H7 (cell line): ENCODE measurements around the gene SLC39A11. TPM values are rescaled to one million over a fixed set of nuclear protein-coding genes. Genes with fewer than 3 reads are reported as not detected.

ENCODE experiments used
- DNase-seq: peaks from one replicate; pipeline ENCODE4 v3.0.0; 2012
- H3K27me3 ChIP-seq: 2 replicates; pipeline ENCODE4 v1.6.0; 2011; ENCODE audit warnings: mild to moderate bottlenecking, low read length; ENCODE audit not compliant: control insufficient read depth, insufficient read depth
- H3K36me3 ChIP-seq: replicated peaks from 2 replicates; pipeline ENCODE4 v1.5.1; 2011; ENCODE audit warnings: low read length; ENCODE audit not compliant: control insufficient read depth, insufficient read depth
- H3K4me3 ChIP-seq: 2 replicates; pipeline ENCODE4 v1.5.1; 2011; ENCODE audit warnings: low read depth, mild to moderate bottlenecking, control low read depth, low read length, moderate library complexity; ENCODE audit not compliant: insufficient read depth
- total RNA-seq: library from RNA; depleted of rRNA; stranded (reverse); fragments of >200 nt; shearing (Covaris generic); gene quantifications from 2 replicates; pipeline ENCODE4 v1.2.3, GENCODE V29; 2014

The SLC39A11 gene
- total RNA-seq, 1 experiment from 2014 or later: 6.8 TPM

GRCh38 chr17:73058022-73058421, 34.5 kb downstream of the SLC39A11 start:
- DNase-seq: no peak
- Histone ChIP-seq H3K4me3 (no peak overlapping the region), H3K36me3 (no peaks in the 10 kb centered on the region), H3K27me3 (no peaks in the 10 kb centered on the region)

- Histone ChIP-seq H3K4me3 (no peak overlapping the region), H3K36me3 (no peaks in the 10 kb centered on the region), H3K27me3 (no peaks in the 10 kb centered on the region)
- no peak for DNase-seq
Measured at GRCh38 chr17:73057196-73057595, 35.3 kb downstream of the SLC39A11 start.

- Histone ChIP-seq H3K36me3 (no peaks in the 10 kb centered on the region), H3K27me3 (no peaks in the 10 kb centered on the region), H3K4me3 (no peak overlapping the region)
- no peak for DNase-seq
Measured at GRCh38 chr17:73052923-73053322, 39.6 kb downstream of the SLC39A11 start.

- no peak for DNase-seq
- no peak overlapping the region for H3K4me3 ChIP-seq
- H3K27me3 ChIP-seq: no peaks in the 10 kb centered on the region
- H3K36me3 ChIP-seq: no peaks in the 10 kb centered on the region
Measured at GRCh38 chr17:73050797-73051196, 41.7 kb downstream of the SLC39A11 start.

- H3K27me3 ChIP-seq: no peaks in the 10 kb centered on the region
- H3K4me3 ChIP-seq: no peak overlapping the region
- no peaks in the 10 kb centered on the region for H3K36me3 ChIP-seq
- DNase-seq: no peak
Measured at GRCh38 chr17:73048170-73048569, 44.3 kb downstream of the SLC39A11 start.

GRCh38 chr17:73045724-73046123, 46.8 kb downstream of the SLC39A11 start:
- Histone ChIP-seq H3K36me3 (no peaks in the 10 kb centered on the region), H3K27me3 (no peaks in the 10 kb centered on the region), H3K4me3 (no peak overlapping the region)
- DNase-seq: no peak

GRCh38 chr17:73043686-73044581, 48.6 kb downstream of the SLC39A11 start:
- H3K27me3 ChIP-seq: no peaks in the 10 kb centered on the region
- DNase-seq: no peak
- no peaks in the 10 kb centered on the region for H3K36me3 ChIP-seq
- H3K4me3 ChIP-seq: no peak overlapping the region

- Histone ChIP-seq H3K27me3 (no peaks in the 10 kb centered on the region), H3K36me3 (no peaks in the 10 kb centered on the region), H3K4me3 (no peak overlapping the region)
- DNase-seq: no peak
Measured at GRCh38 chr17:73042809-73043685, 49.4 kb downstream of the SLC39A11 start.

- Histone ChIP-seq H3K4me3 (no peak overlapping the region), H3K27me3 (no peaks in the 10 kb centered on the region), H3K36me3 (no peaks in the 10 kb centered on the region)
- DNase-seq: no peak
Measured at GRCh38 chr17:73042225-73042624, 50.3 kb downstream of the SLC39A11 start.

GRCh38 chr17:73039282-73039681, 53.2 kb downstream of the SLC39A11 start:
- H3K4me3 ChIP-seq: no peak overlapping the region
- no peaks in the 10 kb centered on the region for H3K27me3 ChIP-seq
- no peaks in the 10 kb centered on the region for H3K36me3 ChIP-seq
- no peak for DNase-seq

- no peak for DNase-seq
- no peaks in the 10 kb centered on the region for H3K36me3 ChIP-seq
- H3K27me3 ChIP-seq: no peaks in the 10 kb centered on the region
- no peak overlapping the region for H3K4me3 ChIP-seq
Measured at GRCh38 chr17:73031472-73031871, 61.0 kb downstream of the SLC39A11 start.

GRCh38 chr17:73030995-73031394, 61.5 kb downstream of the SLC39A11 start:
- no peak for DNase-seq
- Histone ChIP-seq H3K27me3 (no peaks in the 10 kb centered on the region), H3K4me3 (no peak overlapping the region), H3K36me3 (no peaks in the 10 kb centered on the region)

GRCh38 chr17:73030501-73030921, 62.0 kb downstream of the SLC39A11 start:
- H3K27me3 ChIP-seq: no peaks in the 10 kb centered on the region
- no peaks in the 10 kb centered on the region for H3K36me3 ChIP-seq
- no peak overlapping the region for H3K4me3 ChIP-seq
- DNase-seq: no peak

- no peak overlapping the region for H3K4me3 ChIP-seq
- DNase-seq: no peak
- H3K27me3 ChIP-seq: no peaks in the 10 kb centered on the region
- no peaks in the 10 kb centered on the region for H3K36me3 ChIP-seq
Measured at GRCh38 chr17:73029991-73030390, 62.5 kb downstream of the SLC39A11 start.

- no peak for DNase-seq
- no peaks in the 10 kb centered on the region for H3K27me3 ChIP-seq
- no peaks in the 10 kb centered on the region for H3K36me3 ChIP-seq
- no peak overlapping the region for H3K4me3 ChIP-seq
Measured at GRCh38 chr17:73029021-73029420, 63.5 kb downstream of the SLC39A11 start.
